Stimulated activated naive CD8-positive, alpha-beta T cell treated with anti-CD3 and anti-CD28 coated beads, Interleukin-15, Interleukin-2, amounts not matched to agents 100 U/mL and 50 U/mL, for 24 hours (primary cell): ENCODE data around the gene RBM23.
"Not testable (repeated sequence)": the region's sequence is repeated elsewhere in the genome, so short reads cannot be mapped to it uniquely, and the experiment has no call there.

Experiments used
- ATAC-seq: fragments of 150-1000 bp; cut with Tn5 transposase; one replicate; pipeline ENCODE4 v1.10.0; 2021
- DNase-seq: peaks from one replicate; pipeline ENCODE4 v3.0.0; 2021

The RBM23 gene

DNA sequence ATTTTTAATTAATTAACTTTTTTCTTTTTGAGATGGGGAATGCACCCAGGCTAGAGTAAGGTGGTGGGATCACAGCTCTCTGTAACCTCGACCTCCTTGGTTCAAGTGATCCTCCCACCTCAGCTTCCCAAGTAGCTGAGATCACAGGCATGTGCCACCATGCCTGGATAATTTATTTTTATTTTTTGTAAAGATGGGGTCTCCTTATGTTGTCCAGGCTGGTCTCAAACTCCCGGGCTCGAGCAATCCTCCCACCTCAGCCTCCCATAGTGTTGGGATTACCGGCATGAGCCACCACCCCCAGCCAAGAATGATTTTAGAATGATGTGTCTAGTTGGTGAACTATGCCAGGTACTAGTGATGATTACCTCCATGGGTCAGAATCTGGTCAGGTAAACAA lies 54.0 kb downstream of the RBM23 start:
- ATAC-seq, result no peak
- DNase-seq, result no peak

DNA sequence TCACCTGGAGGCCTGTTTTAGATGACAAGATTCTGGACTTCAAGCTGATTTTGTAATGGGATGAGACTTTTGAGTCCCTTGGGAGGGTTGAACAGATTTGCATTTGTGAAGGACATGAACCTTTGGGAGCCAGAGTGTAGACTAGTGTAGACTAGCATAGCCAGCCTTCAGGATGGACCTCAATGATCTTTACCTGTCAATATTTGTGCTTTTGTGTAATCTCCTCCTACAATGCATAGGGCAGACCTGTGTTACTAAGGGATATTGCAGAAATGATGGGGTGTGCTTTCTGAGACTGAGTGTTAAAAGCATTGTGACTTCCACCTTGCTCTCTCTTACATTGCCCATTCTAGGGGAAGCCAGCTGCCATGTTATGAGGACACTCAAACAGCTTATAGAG lies 57.3 kb downstream of the RBM23 start:
- no peak for ATAC-seq
- DNase-seq, result no peak

DNA sequence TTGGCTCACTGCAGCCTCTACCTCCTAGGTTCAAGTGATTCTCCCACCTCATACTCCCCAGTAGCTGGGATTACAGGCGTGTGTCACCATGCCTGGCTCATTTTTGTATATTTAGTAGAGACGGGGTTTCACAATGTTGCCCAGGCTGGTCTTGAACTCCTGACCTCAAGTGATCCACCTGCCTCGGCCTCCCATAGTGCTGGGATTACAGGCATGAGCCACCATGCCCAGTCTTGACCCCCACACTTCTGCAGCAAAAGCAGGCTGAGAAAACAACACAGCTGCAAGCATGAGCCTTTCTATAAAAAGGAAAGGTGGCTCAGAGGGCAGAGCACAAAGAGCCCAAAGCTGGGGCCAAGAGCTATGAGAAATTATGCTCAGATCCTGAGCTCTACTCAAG lies 58.6 kb downstream of the RBM23 start:
- not testable (repeated sequence) for ATAC-seq, DNase-seq

DNA sequence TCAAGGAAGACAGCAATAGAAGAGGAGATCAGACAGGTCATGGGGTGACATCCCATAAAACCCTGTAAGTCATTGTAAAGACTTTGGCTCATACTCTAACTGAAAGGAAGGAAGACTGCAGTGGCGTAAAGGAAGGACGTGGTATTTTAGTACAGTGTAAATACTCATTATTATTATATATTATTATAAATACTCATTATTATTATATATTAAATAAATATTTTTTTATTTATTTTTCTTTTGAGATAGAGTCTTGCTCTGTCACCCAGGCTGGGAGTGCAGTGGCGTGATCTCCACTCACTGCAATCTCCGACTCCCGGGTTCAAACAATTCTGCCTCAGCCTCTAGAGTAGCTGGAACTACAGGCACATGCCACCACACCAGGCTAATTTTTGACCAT lies 62.5 kb downstream of the RBM23 start:
- DNase-seq (no peak), ATAC-seq (no peak)

DNA sequence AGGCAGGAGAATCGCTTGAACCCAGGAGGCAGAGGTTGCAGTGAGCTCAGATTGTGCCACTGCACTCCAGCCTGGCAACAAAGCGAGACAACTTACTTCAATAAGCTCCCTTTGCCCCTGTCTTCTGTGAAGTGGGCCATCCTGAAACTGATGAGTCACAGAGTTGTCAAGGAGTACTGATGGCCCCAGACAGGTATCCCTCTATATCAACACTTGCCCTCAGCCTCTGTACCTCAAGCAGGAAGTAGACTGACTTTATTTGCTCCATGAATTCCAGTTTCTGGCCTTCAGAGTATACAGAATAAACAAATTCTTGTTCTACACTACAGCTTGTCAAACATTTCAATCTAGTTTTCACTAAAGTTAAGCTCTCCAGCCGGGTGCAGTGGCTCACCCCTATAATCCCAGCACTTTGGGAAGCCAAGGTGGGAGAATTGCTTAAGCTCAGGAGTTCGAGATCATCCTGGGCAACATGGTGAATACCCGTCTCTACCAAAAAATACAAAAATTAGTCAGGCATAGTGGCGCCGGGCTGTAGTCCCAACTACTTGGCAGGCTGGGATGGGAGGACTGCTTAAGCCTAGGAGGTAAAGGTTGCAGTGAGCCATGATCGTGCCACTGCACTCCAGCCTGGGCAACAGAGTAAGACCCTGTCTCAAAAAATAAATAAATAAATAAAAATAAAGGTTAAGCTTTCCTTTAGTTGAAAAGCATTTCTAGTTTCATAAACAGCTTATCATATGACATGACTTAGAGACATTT lies 63.8 kb downstream of the RBM23 start:
- ATAC-seq (no peak), DNase-seq (no peak)

DNA sequence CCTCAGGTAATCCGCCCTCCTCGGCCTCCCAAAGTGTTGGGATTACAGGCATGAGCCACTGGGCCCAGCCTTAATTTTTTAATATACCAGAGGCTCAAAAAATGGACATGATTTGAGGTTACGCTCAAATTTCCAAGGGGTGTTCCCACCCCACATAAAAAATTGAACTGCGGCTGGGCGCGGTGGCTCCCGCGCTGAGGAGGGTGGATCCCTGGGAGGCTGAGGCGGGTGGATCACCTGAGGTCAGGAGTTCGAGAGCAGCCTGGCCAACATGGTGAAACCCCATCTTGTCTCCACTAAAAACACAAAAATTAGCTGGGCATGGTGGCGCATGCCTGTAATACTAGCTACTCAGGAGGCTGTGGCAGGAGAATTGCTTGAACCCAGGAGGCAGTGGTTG lies 64.7 kb downstream of the RBM23 start:
- ATAC-seq, DNase-seq: not testable (repeated sequence)

DNA sequence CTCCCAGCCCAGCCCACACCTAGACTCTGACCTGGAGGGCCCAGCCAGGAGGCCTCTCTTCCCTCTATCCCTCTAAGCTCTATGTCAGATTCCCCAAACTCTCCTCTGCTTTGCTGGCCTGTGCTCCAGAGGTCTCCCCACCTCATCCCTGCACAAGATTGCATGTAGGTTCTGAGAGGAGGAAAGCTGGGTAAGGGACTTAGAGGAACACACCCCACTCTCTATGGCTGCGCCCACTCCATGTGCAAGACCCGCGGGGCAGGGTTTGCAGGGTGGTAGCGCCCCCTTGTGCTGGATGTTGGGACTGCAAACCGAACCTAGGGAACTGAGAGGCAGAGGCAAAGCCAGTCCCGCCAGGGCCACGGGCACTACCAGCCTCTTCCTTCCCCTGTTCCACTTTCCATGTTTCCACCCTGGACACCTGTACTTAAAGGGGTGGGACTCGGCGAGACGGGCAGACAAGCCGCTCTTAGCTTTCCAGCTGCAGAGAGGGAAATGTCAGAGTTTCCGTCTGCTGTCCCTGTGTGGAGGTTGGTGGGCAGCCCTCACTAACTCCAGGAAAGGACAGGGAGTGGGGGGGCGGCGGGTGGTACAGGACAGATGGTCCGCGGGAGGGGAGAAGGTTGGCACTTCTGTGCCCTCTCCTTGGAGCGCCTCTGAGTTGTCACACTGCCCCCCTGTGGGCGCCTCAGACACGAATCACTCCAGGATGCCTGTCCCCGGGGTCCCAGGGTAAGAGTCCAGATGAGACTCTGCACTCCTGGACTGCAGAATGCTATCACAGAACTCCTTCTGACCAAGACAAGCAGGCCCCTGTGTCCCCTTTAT lies 65.8 kb downstream of the RBM23 start:
- DNase-seq (peak; percentile 97), ATAC-seq (peak; percentile 89)

DNA sequence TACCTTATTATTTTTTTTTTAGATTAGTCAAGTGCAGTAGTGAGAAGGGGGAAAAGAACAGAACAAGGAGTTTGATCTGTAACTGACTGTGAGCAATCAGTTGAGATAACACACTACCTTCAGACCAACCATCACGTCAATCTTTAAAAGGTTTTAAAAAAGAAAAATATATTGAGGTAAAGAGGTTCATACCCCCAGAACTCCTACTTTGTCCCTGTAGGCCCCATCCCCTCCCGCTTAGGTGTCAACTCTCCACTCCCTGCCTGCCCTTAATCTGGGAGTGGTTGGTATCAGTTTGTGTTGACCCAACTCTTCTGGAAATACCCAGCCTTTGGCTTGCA lies 66.4 kb downstream of the RBM23 start:
- no peak for DNase-seq

DNA sequence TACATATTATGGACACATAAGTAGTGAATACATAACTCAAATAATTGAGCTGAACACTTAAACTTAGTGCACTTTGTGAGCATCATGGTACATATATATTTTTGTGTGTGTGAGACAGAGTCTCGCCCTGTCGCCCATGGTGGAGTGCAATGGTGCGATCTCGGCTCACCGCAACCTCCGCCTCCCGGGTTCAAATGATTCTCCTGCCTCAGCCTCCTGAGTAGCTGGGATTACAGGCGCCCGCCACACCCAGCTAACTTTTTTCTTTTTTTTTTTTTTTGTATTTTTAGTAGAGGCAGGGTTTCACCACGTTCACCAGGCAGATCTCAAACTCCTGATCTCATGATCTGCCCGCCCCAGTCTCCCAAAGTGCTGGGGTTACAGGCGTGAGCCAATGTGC lies 66.8 kb downstream of the RBM23 start:
- not testable (repeated sequence) for DNase-seq, ATAC-seq

More for the DNA sequence above, 66.4 kb downstream of the RBM23 start:
- no peak for ATAC-seq

DNA sequence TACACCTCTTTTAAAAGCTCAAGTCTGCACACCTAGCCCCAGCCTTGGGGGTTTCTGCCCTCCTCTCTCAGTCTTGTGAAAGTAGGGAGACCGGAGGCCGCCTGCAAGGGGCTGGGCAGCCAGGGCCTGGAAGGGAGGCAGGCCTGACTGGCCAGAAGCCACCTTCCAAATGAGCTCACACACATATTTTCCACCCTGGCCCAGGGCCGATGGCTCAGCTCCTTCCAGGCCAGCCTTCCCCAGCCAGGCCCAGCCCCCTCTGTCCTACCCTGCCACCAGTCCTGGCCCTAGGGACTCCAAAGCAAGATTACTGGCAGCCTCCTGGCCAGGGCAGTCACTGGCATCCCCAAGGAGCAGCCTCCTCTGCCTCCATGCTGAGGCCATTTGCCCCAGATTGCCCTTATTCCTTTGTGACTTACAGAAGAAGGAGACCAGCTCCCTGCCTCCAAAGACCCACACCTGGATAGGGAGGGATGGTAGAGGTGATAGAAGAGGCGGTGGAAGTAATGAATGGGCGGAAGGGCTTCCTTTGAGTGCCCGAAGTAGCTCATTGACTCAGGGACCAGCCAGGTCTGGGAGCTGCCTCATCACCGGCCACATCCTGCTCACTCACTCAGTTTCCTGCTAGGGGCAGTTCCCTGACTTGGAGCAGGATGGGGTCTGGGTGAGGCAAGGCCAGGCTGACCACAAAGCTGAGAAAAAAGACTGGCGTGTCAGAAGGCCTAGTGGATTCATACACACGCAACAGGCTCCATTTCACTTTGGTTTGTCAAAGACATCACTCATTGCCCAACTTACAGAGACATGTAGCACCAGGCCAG lies 67.8 kb downstream of the RBM23 start:
- DNase-seq, result peak; percentile 44

DNA sequence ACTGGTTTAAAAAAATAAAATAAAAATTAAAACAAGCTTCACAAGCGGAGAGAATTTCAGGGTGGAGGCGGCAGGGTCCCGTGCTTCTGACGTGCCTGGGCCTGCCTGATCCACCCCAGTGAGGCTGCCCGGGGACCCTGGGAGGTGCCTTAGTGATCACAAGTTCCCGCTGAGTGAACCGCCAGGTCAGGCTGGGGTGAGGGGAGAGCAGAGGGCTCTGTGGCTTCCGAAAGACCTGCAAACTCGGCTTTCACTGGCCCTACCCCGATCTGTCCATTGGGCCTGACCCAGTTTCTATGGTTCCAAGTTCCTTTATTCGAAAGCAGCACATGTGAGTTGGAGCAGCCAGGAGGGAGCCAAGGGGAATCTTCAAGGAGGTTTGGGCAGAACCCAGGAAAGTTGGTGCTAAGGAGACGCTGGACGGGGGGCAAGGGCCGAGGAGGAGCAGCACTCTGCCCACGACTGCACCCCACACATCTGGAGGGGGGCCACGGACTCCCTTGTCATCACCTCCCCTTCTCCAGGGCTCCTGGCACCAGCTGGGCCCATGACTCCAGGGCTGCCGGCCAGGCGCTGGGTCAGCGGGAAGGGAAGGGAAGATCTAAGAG lies 69.6 kb downstream of the RBM23 start:
- no peak for ATAC-seq
- no peak for DNase-seq

More for the DNA sequence above, 67.8 kb downstream of the RBM23 start:
- ATAC-seq, result peak; percentile 41

DNA sequence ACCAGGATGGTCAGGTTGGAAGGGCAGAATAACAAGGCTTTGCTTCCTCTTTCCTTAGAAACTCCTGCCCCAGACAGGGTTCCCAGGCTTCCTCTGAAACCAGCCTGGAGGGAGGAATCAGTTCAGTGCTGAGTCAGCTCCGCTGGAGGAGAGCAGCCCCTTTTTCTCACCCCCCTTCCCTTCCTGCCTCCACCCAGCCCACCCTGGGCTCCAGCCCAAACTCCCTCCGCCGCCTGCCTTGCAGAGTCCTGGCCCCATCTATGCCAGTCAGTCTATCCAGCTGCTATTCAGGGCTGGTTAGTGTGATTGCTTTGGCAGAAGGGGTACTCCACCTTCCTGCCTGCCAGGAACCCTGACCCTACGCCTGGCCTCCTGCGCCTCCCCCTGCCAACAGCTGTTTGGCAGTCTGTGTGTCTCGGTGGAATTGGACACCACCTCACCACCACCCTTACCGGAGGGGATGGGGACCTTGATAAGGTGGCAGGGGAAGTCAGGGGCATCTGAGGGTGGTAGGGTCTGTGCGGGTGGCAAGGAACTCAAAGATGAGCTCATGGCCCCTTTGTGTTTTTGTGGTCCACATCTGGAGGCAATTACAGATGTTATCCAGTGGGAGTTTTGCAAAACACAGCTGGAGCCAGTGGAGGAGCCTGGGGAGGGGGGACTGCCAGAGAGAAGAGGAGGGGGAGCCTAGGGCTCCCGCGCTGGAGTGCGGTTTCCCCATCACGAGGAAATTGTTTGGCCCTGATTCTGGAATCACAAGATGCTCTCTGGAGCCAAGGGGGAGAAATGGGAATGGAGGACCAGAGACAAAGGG lies 70.4 kb downstream of the RBM23 start:
- DNase-seq (no peak), ATAC-seq (no peak)

DNA sequence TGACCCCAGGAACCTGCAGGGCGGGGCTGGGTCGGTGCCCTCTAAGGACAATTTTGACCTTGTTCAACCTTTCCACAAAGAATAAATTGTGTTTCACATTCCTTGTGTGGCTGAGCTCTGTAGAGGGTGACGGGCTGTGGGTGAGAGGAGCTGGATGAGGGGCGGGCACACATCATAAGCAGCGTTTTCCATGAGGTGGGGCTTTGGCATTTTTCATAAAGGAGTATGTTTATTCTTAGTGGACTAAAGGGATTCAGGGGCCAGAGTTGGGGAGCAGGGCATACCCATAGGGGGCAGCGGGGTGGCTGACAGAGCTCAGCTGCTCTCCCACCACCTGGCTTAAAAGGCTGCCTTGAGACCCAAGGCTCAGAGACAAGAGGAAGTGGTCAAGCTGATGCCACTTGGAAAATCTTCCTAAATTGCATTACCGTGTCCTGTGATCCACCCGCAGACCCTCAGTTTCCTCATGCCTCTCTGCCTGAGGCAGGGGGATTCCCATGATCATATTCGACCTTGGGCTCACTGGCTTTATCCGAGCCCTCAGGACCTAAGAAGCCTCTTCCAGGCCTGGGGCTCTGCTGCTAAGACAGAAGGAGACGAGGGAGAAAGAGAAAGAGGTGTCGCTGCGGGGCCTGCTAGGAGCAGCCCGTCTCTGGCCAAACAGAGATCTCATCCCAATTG lies 71.1 kb downstream of the RBM23 start:
- ATAC-seq (no peak), DNase-seq (no peak)

DNA sequence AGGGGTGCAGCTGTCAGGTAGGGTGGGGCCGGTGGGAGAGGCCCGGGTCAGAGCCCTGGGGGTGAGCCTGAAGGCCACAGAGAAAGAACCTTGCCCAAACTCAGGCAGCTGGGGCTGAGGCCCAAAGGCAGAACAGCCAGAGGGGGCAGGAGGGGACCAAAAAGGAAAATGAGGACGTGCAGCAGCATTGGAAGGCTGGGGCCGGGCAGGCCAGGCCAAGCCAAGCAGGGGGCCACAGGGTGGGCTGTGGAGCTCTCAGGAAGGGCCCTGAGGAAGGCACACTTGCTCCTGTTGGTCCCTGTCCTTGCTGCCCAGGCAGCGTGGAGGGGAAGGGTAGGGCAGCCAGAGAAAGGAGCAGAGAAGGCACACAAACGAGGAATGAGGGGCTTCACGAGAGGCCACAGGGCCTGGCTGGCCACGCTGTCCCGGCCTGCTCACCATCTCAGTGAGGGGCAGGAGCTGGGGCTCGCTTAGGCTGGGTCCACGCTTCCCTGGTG lies 72.1 kb downstream of the RBM23 start:
- no peak for DNase-seq
- no peak for ATAC-seq

DNA sequence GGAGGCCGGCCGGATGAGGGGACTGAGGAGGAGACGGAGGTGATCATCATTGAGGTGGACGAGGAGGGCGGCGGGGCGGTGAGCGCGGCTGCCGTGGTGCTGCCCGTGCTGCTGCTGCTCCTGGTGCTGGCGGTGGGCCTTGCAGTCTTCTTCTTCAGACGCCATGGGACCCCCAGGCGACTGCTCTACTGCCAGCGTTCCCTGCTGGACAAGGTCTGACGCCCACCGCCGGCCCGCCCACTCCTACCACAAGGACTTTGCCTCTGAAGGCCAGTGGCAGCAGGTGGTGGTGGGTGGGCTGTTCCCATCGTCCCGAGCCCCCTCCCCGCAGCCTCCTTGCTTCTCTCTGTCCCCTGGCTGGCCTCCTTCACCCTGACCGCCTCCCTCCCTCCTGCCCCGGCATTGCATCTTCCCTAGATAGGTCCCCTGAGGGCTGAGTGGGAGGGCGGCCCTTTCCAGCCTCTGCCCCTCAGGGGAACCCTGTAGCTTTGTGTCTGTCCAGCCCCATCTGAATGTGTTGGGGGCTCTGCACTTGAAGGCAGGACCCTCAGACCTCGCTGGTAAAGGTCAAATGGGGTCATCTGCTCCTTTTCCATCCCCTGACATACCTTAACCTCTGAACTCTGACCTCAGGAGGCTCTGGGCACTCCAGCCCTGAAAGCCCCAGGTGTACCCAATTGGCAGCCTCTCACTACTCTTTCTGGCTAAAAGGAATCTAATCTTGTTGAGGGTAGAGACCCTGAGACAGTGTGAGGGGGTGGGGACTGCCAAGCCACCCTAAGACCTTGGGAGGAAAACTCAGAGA lies 72.9 kb downstream of the RBM23 start:
- DNase-seq (no peak), ATAC-seq (no peak)

DNA sequence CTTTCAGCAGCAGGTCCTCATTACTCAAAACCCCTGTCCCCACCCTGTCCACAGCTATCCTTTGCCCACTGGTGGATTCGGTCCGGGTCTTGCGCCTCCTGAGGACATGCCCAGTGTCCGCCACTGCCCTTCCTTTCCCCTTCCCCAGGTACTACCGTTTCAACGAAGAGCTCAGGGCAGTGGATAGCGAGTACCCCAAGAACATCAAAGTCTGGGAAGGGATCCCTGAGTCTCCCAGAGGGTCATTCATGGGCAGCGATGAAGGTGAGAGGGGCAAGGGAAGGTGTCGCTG lies 73.9 kb downstream of the RBM23 start:
- ATAC-seq, result no peak
- no peak for DNase-seq

DNA sequence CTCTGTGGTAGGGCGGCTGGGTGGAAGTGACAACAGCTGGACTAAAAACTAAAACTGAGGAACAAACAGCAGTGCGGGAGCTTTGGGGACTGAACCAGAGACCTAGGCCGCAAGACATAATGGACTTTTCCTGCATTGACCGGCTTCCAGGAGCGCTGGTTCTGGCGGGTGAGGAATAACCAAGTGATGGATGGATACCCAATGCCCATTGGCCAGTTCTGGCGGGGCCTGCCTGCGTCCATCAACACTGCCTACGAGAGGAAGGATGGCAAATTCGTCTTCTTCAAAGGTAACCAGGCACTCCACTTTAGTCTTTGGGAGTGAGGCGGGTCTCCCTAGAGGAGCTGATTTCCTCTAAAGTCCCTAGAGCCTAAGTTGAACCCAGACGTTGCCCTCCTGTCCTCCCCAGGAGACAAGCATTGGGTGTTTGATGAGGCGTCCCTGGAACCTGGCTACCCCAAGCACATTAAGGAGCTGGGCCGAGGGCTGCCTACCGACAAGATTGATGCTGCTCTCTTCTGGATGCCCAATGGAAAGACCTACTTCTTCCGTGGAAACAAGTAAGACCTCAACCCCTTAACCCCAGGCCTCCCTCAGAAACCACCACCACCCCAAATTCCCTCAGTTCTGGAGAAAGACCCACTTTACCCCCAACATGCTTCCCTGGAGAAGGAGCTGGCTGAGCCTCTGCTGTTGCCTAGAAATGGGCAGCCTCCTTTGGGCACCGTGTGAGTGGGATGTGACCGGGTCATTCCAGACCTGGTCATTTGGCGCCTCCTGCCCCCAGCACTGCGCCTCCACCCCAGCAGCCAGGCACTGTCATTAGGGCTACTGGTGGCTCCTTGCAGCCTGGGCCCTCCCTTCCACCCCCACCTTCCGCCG lies 74.5 kb downstream of the RBM23 start:
- no peak for ATAC-seq
- DNase-seq, result no peak
